SH-SY5Y (cell line): ENCODE measurements around the gene LBR.

ENCODE experiments used
- GATA2 ChIP-seq: IDR thresholded peaks from 2 replicates; pipeline ENCODE4 v1.6.1; 2011; ENCODE audit warnings: mild to moderate bottlenecking, low read depth, low read length
- GATA3 ChIP-seq: IDR thresholded peaks from 2 replicates; pipeline ENCODE4 v1.6.1; 2011; ENCODE audit warnings: low read depth, mild to moderate bottlenecking, low read length, moderate library complexity

DNA sequence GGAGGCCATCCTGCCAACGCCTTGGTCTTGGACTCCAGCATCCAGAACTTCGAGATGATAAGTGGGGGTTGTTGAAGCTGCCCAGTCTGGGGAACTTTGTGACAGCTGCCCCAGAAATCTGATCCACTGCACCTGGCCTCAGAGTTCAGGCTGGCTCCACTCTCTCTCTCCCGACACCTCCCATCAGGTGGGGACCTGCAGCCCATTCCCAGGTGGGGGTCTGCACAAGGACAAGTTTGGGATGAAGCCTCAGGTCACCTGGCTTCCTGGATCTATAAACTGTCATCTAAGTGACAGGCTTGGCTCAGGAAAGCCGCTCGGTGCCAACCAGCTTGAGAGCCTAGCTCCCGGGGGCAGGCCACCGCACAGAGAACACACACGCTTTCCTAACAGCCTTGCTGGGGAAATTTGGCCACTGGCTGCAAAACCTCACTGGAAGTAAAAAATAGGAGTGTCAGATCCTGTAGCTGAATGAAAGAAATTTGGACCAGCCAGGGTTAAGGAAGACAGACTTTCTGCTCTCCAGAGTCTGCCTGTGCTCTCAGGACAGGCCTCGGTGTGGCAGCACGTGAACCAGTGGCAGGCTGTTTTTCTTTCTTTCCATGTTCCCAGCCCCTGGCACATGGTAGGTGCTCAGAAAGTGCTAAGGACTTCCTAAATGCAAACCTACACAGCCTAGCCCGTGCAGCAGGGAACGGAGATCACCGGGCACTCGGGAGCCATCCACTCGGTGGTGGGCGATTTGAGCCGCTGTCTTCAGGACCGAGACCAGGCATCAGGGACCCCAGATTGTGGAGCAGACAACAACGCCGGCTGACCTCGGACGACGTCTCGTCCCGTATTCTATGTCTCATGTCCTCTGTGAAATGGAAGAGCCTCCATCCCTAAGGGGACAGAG is 42.6 kb upstream of the LBR start:
- TF ChIP-seq GATA2 (no peak), GATA3 (no peak)
